HCT116 (cell line): ENCODE data around the gene HOXA11. TPM values are rescaled to one million over a fixed set of nuclear protein-coding genes. Genes with fewer than 3 reads are reported as not detected.

ENCODE experiments used
- ATAC-seq: fragments of 200-7000 bp; cut with Tn5 transposase; 2 replicates; pipeline ENCODE4 v1.9.1; 2020; ENCODE audit warnings: mild to moderate bottlenecking, moderate library complexity
- BruUV-seq: library from RNA; stranded (reverse); fragments of 400-500 nt; replicated peaks from 2 replicates; lab custom pipeline; 2021; lab: Mats Ljungman, UMichigan
- CTCF ChIA-PET: fragments of 300-600 bp; sonication (Branson Sonifier 250); formaldehyde crosslinking; loops from one replicate; lab custom pipeline; 2021; ENCODE audit warnings: antibody characterized with exemption; lab: Charles Lee
- POLR2A ChIA-PET: fragments of 300-600, 350-600 bp; sonication (Branson Sonifier 250); formaldehyde crosslinking; loops from one replicate; lab custom pipeline; 2021; ENCODE audit warnings: antibody characterized with exemption; lab: Charles Lee
- RAD21 ChIA-PET, 2 experiments: fragments of 300-600 bp; sonication (Branson Sonifier 250); formaldehyde crosslinking; loops; one replicate each; lab custom pipeline; 2023; ENCODE audit warnings: low total read pairs in 2 of 2; ENCODE audit not compliant: uncharacterized antibody in 2 of 2, unreplicated experiment in 2 of 2, low non-redundant PET in 1 of 2; lab: Charles Lee
- DNase-seq: peaks from one replicate; pipeline ENCODE4 v3.0.0-alpha.2; 2010; ENCODE audit warnings: low read depth, low spot score
- H2AFZ ChIP-seq: fragments of 200-600 bp; shearing (Covaris generic), sonication (generic); 2 replicates; pipeline ENCODE4 v1.6.1; 2017; ENCODE audit warnings: low read depth, mixed run types, mixed read lengths, antibody characterized with exemption, low read length; ENCODE audit not compliant: poor library complexity, severe bottlenecking
- H3K27ac ChIP-seq: 2 replicates; pipeline ENCODE4 v1.5.1; 2012; ENCODE audit warnings: low read depth, low read length
- H3K27me3 ChIP-seq: fragments of 200-600 bp; sonication (generic); 2 replicates; pipeline ENCODE4 v1.6.1; 2016; ENCODE audit warnings: mixed run types, low read length, mixed read lengths; ENCODE audit not compliant: insufficient read depth
- H3K36me3 ChIP-seq, 2 experiments: fragments of 200-500 bp in 1 of 2; fragments of 200-600 bp in 1 of 2; sonication (Bioruptor generic) in 1 of 2; sonication (generic) in 1 of 2; 2 replicates each; pipeline versions ENCODE4 v1.5.1 to v1.6.1; 2014 to 2016; ENCODE audit warnings: low read length in 2 of 2, inconsistent platforms in 1 of 2, mixed read lengths in 1 of 2, mixed run types in 1 of 2; ENCODE audit not compliant: insufficient read depth in 2 of 2, control insufficient read depth in 1 of 2
- H3K4me1 ChIP-seq, 2 experiments: fragments of 200-600 bp in 1 of 2; sonication (generic) in 1 of 2; 2 replicates each; pipeline versions ENCODE4 v1.5.1 to v1.6.1; 2012 to 2017; ENCODE audit warnings: low read length in 2 of 2, inconsistent platforms in 1 of 2, mild to moderate bottlenecking in 1 of 2, mixed read lengths in 1 of 2, mixed run types in 1 of 2, moderate library complexity in 1 of 2; ENCODE audit not compliant: insufficient read depth in 2 of 2, control insufficient read depth in 1 of 2
- H3K4me2 ChIP-seq: fragments of 200-600 bp; sonication (generic); 2 replicates; pipeline ENCODE4 v1.6.1; 2017; ENCODE audit warnings: mixed run types, low read length, mixed read lengths
- H3K4me3 ChIP-seq, 2 experiments: fragments of 200-600 bp in 1 of 2; sonication (generic) in 1 of 2; replicated peaks in 1 of 2; 2 replicates each; pipeline ENCODE4 v1.5.1; 2011 to 2016; ENCODE audit warnings: low read length in 2 of 2, control low read depth in 1 of 2, low read depth in 1 of 2, mild to moderate bottlenecking in 1 of 2, mixed read lengths in 1 of 2, mixed run types in 1 of 2
- H3K79me2 ChIP-seq: fragments of 200-600 bp; sonication (generic); 2 replicates; pipeline ENCODE4 v1.6.1; 2017; ENCODE audit warnings: mild to moderate bottlenecking, mixed run types, low read length, moderate library complexity, mixed read lengths; ENCODE audit not compliant: insufficient read depth
- H3K9ac ChIP-seq: fragments of 200-600 bp; sonication (generic); 2 replicates; pipeline ENCODE4 v1.6.1; 2016; ENCODE audit warnings: low read length, mixed read lengths
- H3K9me2 ChIP-seq: fragments of 200-600 bp; sonication (generic), shearing (Covaris generic); 2 replicates; pipeline ENCODE4 v1.6.1; 2017; ENCODE audit warnings: mixed run types, mild to moderate bottlenecking, moderate library complexity; ENCODE audit not compliant: insufficient read depth
- H3K9me3 ChIP-seq, 2 experiments: fragments of 200-500 bp in 1 of 2; fragments of 200-600 bp in 1 of 2; sonication (Bioruptor generic) in 1 of 2; sonication (generic) in 1 of 2; 2 replicates each; pipeline ENCODE4 v1.6.1; 2014 to 2017; ENCODE audit warnings: low read length in 2 of 2, mixed read lengths in 2 of 2, inconsistent platforms in 1 of 2, low read depth in 1 of 2, mild to moderate bottlenecking in 1 of 2, mixed run types in 1 of 2, moderate library complexity in 1 of 2; ENCODE audit not compliant: control insufficient read depth in 1 of 2, insufficient read depth in 1 of 2
- H4K20me1 ChIP-seq: fragments of 200-600 bp; sonication (generic), shearing (Covaris generic); 2 replicates; pipeline ENCODE4 v1.6.1; 2017; ENCODE audit warnings: mixed run types, mild to moderate bottlenecking, moderate library complexity; ENCODE audit not compliant: insufficient read depth
- ATF3 ChIP-seq: IDR thresholded peaks from 2 replicates; pipeline ENCODE4 v1.6.1; 2012
- CEBPB ChIP-seq: IDR thresholded peaks from 2 replicates; pipeline ENCODE4 v1.6.1; 2012; ENCODE audit warnings: low read depth
- CTCF ChIP-seq, 3 experiments: fragments of 200-600 bp in 1 of 3; sonication (generic) in 1 of 3; IDR thresholded peaks in 2 of 3; conservative IDR thresholded peaks in 1 of 3; 2 replicates each; pipeline ENCODE4 v1.5.1; 2012 to 2017; ENCODE audit warnings: low read depth in 2 of 3, low read length in 2 of 3, antibody characterized with exemption in 1 of 3, borderline replicate concordance in 1 of 3, control low read depth in 1 of 3, mild to moderate bottlenecking in 1 of 3, mixed read lengths in 1 of 3, mixed run types in 1 of 3, moderate library complexity in 1 of 3; ENCODE audit not compliant: insufficient read depth in 1 of 3
- EGR1 ChIP-seq: IDR thresholded peaks from 2 replicates; pipeline ENCODE4 v1.6.1; 2012; ENCODE audit warnings: low read depth
- ELF1 ChIP-seq: IDR thresholded peaks from 2 replicates; pipeline ENCODE4 v1.6.1; 2012; ENCODE audit warnings: low read depth, borderline replicate concordance
- EZH2 ChIP-seq: fragments of 200-600 bp; sonication (generic); IDR thresholded peaks from 2 replicates; pipeline ENCODE4 v1.6.1; 2017; ENCODE audit warnings: antibody characterized with exemption, mixed run types
- FOSL1 ChIP-seq: IDR thresholded peaks from 2 replicates; pipeline ENCODE4 v1.6.1; 2012; ENCODE audit warnings: low read depth
- JUND ChIP-seq: IDR thresholded peaks from 2 replicates; pipeline ENCODE4 v1.6.1; 2012
- POLR2A ChIP-seq: IDR thresholded peaks from 2 replicates; pipeline ENCODE4 v1.7.0; 2011; ENCODE audit warnings: borderline replicate concordance; ENCODE audit not compliant: insufficient read depth, insufficient read length; ENCODE audit errors: extremely low read depth
- POLR2AphosphoS5 ChIP-seq: IDR thresholded peaks from 2 replicates; pipeline ENCODE4 v1.6.1; 2011; ENCODE audit warnings: mild to moderate bottlenecking, low read depth, low read length, moderate library complexity
- REST ChIP-seq: IDR thresholded peaks from 2 replicates; pipeline ENCODE4 v1.6.1; 2012; ENCODE audit warnings: low read depth
- SIN3A ChIP-seq: IDR thresholded peaks from 2 replicates; pipeline ENCODE4 v1.6.1; 2012; ENCODE audit warnings: low read depth
- SP1 ChIP-seq: IDR thresholded peaks from 2 replicates; pipeline ENCODE4 v1.6.1; 2012; ENCODE audit warnings: low read depth
- SRF ChIP-seq: IDR thresholded peaks from 2 replicates; pipeline ENCODE4 v1.6.1; 2012; ENCODE audit warnings: low read depth
- ZBTB33 ChIP-seq: IDR thresholded peaks from 2 replicates; pipeline ENCODE4 v1.6.1; 2011; ENCODE audit warnings: mild to moderate bottlenecking, low read length, moderate library complexity; ENCODE audit not compliant: insufficient replicate concordance; ENCODE audit errors: extremely low read depth
- ZFX ChIP-seq: fragments of 450-650 bp; IDR thresholded peaks from 2 replicates; pipeline ENCODE4 v1.6.1; 2017
- ZNF274 ChIP-seq: fragments of 200-500 bp; sonication (Bioruptor generic); IDR thresholded peaks from 2 replicates; pipeline ENCODE4 v1.6.1; 2014; ENCODE audit warnings: mild to moderate bottlenecking, low read depth, low read length, inconsistent platforms
- intact Hi-C: fragments of 100-400 bp; cut with micrococcal nuclease; formaldehyde crosslinking; loops from 2 replicates; pipeline ENCODE4 v1.10.0; 2022
- total RNA-seq: library from RNA; stranded (reverse); gene quantifications from one replicate; pipeline ENCODE4 v1.2.1, GENCODE V29; 2021; ENCODE audit not compliant: unreplicated experiment

The HOXA11 gene
- total RNA-seq, 1 experiment from 2014 or later: 6.8 TPM

- peaks cover 0 to 10% of the 10 kb centered on the region in 2 experiments; a peak in 1 of 4 replicates for H3K4me1 ChIP-seq
- H3K27ac ChIP-seq: no peak overlapping the region
- H2AFZ ChIP-seq: no peak overlapping the region
- H3K9ac ChIP-seq: no peak overlapping the region
- no peaks in the 10 kb centered on the region for H3K36me3 ChIP-seq
- ChIA-PET RAD21 (no interaction called here), POLR2A (no interaction called here), CTCF (interaction anchor here (0.9 to 2.4 kb wide), 3 partner anchors 15 to 825 kb away, joined by 3 to 49 read pairs (median 3); no protein-coding TSS in a partner anchor)
- no TSS peak for BruUV-seq
- H4K20me1 ChIP-seq: no peaks in the 10 kb centered on the region
- no peaks in the 10 kb centered on the region for H3K9me3 ChIP-seq
- no peak for DNase-seq
- no peak for TF ChIP-seq ZBTB33
- TF ChIP-seq REST: no peak
- no peak for TF ChIP-seq FOSL1
- no peak for TF ChIP-seq ELF1
- no peak for TF ChIP-seq CEBPB
- no peak for TF ChIP-seq ZFX
- no peak for TF ChIP-seq SIN3A
- TF ChIP-seq SRF: no peak
- no peak for TF ChIP-seq JUND
- no peak for TF ChIP-seq EZH2
- TF ChIP-seq CTCF (IDR thresholded peaks at IDR 0.05 in 2 of 3, conservative IDR thresholded peaks at IDR 0.05 in 1 of 3; ENCODE audit: borderline replicate concordance in 1 of 3, insufficient read depth in 1 of 3, low read depth in 2 of 3, low read length in 2 of 3): no peak
- TF ChIP-seq POLR2AphosphoS5: no peak
- no peak for TF ChIP-seq ATF3
- no peak for TF ChIP-seq EGR1
- TF ChIP-seq ZNF274: no peak
- TF ChIP-seq POLR2A: no peak
- no peak for TF ChIP-seq SP1
- intact Hi-C loops: loop anchor here (5.0 to 10.0 kb wide), 3 partner anchors 550 to 1430 kb away; partner anchors contain the start of gene TAX1BP1
- H3K4me3 ChIP-seq: no peak overlapping the region
- H3K27me3 ChIP-seq: no peaks in the 10 kb centered on the region
- ATAC-seq: no peak
- no peaks in the 10 kb centered on the region for H3K9me2 ChIP-seq
- H3K4me2 ChIP-seq: no peak overlapping the region
- H3K79me2 ChIP-seq: no peaks in the 10 kb centered on the region
These were observed 9.8 kb upstream of the HOXA11 start for GRCh38 chr7:27194686-27195379.
